CD4-positive, alpha-beta T cell (primary cell): ENCODE data around the gene SPSB1. TPM values are rescaled to one million over a fixed set of nuclear protein-coding genes. Genes with fewer than 3 reads are reported as not detected.

Source experiments
- ATAC-seq: fragments of 200-7000 bp; cut with Tn5 transposase; one replicate; pipeline ENCODE4 v1.10.0; 2022; ENCODE audit warnings: mild to moderate bottlenecking; ENCODE audit not compliant: poor library complexity
- CTCF ChIA-PET: fragments of 350-600 bp; sonication (Branson Sonifier 250); formaldehyde crosslinking; loops from one replicate; lab custom pipeline; 2021; ENCODE audit warnings: antibody characterized with exemption, inconsistent platforms; lab: Charles Lee
- POLR2A ChIA-PET: fragments of 350-600 bp; sonication (Branson Sonifier 250); formaldehyde crosslinking; loops from one replicate; lab custom pipeline; 2021; ENCODE audit warnings: antibody characterized with exemption, inconsistent platforms; lab: Charles Lee
- DNase-seq, 14 experiments: peaks; one replicate each; pipeline ENCODE4 v3.0.0-alpha.2; 2013 to 2020; ENCODE audit warnings: mixed read lengths in 2 of 14
- H3K27ac ChIP-seq, 2 donors: one replicate each; pipeline versions ENCODE4 v1.5.1 to v1.7.0; 2013; ENCODE audit warnings: low read length in 2 of 2, low read depth in 1 of 2, mild to moderate bottlenecking in 1 of 2
- H3K27me3 ChIP-seq, 2 experiments: 1 replicate in 1 of 2; 2 replicates in 1 of 2; pipeline versions ENCODE4 v1.6.1 to v1.7.0; 2013; ENCODE audit warnings: low read length in 2 of 2, control low read depth in 1 of 2, mild to moderate bottlenecking in 1 of 2, moderate library complexity in 1 of 2; ENCODE audit not compliant: insufficient read depth in 2 of 2, control insufficient read depth in 1 of 2
- H3K36me3 ChIP-seq: one replicate; pipeline ENCODE4 v1.6.1; 2013; ENCODE audit warnings: low read length, control low read depth; ENCODE audit not compliant: insufficient read depth
- H3K4me1 ChIP-seq: one replicate; pipeline ENCODE4 v1.6.1; 2013; ENCODE audit warnings: low read length, control low read depth; ENCODE audit not compliant: insufficient read depth
- H3K4me3 ChIP-seq: one replicate; pipeline ENCODE4 v1.5.1; 2013; ENCODE audit warnings: mild to moderate bottlenecking, low read length, moderate library complexity
- H3K9me3 ChIP-seq, 2 experiments: 1 replicate in 1 of 2; 2 replicates in 1 of 2; pipeline versions ENCODE4 v1.6.1 to v1.7.0; 2013; ENCODE audit warnings: low read length in 2 of 2, mild to moderate bottlenecking in 2 of 2, control low read depth in 1 of 2, moderate library complexity in 1 of 2; ENCODE audit not compliant: control insufficient read depth in 1 of 2, insufficient read depth in 1 of 2
- H3K27ac Mint-ChIP-seq: one replicate; pipeline ENCODE4 v1.8.0; 2020; ENCODE audit warnings: mixed read lengths
- H3K27me3 Mint-ChIP-seq: one replicate; pipeline ENCODE4 v1.8.0; 2021; ENCODE audit warnings: mixed read lengths
- H3K36me3 Mint-ChIP-seq: one replicate; pipeline ENCODE4 v1.8.0; 2021; ENCODE audit warnings: low read depth, mixed read lengths
- H3K4me1 Mint-ChIP-seq: one replicate; pipeline ENCODE4 v1.8.0; 2021; ENCODE audit warnings: low read depth, mixed read lengths
- H3K4me3 Mint-ChIP-seq: one replicate; pipeline ENCODE4 v1.8.0; 2020; ENCODE audit warnings: mild to moderate bottlenecking, mixed read lengths
- H3K9me3 Mint-ChIP-seq: one replicate; pipeline ENCODE4 v1.8.0; 2020; ENCODE audit warnings: mixed read lengths
- intact Hi-C, 2 experiments: fragments of 100-400 bp; cut with DNase I in 1 of 2; cut with micrococcal nuclease in 1 of 2; formaldehyde crosslinking; loops; one replicate each; pipeline versions ENCODE4 v1.15.1 to v1.9.0; 2023 to 2025; cut with DNase I, micrococcal nuclease
- total RNA-seq, 174 experiments: library from RNA in 2 of 174; stranded (reverse) in 2 of 174; gene quantifications; one replicate each; pipeline ENCODE4 v1.2.3 and lab custom pipeline; 2021 to 2026
- TF ChIP-seq, protein P1 (sequence below): fragments of 200-600 bp; IDR thresholded peaks from one replicate; pipeline ENCODE4 v1.8.0; 2022; ENCODE audit warnings: antibody characterized with exemption, mild to moderate bottlenecking

Gene SPSB1
- total RNA-seq, 2 experiments from 2014 or later: 1.9 to 2.3 TPM

DNA sequence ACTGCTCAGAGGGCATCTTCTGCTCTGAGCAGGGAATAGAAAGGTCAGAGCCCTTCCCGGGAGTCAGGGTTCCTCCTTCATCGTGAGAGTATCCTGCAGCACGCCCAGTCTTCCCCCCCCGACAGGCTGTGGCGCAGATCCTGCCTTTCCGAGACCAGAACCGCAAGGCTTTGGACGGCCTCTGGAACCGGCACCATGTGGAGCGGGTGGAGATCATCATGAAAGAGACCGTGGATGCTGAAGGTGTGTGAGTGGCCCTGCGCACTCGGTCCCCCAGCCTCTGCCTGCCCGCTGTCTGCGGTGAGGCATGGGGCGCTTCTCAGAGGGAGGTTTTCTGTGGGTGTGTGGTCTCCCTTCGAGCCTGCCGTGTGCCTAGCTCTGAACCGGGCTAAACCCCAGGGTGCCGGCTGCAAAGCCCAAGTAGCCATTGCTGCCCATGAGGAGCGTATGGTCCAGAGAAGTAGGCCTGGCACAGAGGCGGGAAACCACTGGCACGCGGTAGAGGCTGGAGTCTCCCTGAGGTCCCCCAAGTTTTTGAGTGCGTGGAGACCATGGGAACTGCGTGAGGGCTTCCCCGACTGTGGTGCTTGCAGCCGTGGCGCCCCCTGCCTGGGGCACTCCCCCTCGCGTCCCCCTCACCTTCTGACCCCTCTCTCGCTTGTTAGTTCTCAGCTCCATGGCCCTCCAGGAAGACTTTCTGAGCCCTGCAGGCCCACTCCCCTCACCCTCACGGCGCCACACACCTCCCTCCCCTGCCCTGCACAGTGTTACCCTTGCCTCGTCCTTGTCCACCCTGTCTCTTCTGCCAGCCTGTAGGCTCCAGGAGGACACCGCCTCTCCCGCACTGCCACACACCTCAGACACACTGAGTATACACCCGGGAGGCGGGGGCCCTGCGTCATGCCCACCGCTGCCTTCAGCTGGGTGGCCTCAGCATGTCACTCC lies 45.6 kb upstream of the SPSB1 start:
- no peak for ATAC-seq
- Mint-ChIP-seq H3K36me3 (peaks cover 14% of the 10 kb centered on the region), H3K27me3 (no peaks in the 10 kb centered on the region), H3K4me1 (peaks cover 21% of the 10 kb centered on the region), H3K27ac (no peak overlapping the region), H3K9me3 (no peaks in the 10 kb centered on the region), H3K4me3 (no peak overlapping the region)
- POLR2A ChIA-PET: no interaction called here
- Histone ChIP-seq H3K4me3 (no peak overlapping the region), H3K27ac (no peak overlapping the region), H3K36me3 (peaks cover 29% of the 10 kb centered on the region), H3K9me3 (no peaks in the 10 kb centered on the region), H3K4me1 (peaks cover 23% of the 10 kb centered on the region), H3K27me3 (no peaks in the 10 kb centered on the region)
- TF ChIP-seq, protein P1, sequence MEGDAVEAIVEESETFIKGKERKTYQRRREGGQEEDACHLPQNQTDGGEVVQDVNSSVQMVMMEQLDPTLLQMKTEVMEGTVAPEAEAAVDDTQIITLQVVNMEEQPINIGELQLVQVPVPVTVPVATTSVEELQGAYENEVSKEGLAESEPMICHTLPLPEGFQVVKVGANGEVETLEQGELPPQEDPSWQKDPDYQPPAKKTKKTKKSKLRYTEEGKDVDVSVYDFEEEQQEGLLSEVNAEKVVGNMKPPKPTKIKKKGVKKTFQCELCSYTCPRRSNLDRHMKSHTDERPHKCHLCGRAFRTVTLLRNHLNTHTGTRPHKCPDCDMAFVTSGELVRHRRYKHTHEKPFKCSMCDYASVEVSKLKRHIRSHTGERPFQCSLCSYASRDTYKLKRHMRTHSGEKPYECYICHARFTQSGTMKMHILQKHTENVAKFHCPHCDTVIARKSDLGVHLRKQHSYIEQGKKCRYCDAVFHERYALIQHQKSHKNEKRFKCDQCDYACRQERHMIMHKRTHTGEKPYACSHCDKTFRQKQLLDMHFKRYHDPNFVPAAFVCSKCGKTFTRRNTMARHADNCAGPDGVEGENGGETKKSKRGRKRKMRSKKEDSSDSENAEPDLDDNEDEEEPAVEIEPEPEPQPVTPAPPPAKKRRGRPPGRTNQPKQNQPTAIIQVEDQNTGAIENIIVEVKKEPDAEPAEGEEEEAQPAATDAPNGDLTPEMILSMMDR: no peak
- CTCF ChIA-PET: no interaction called here
- intact Hi-C loops: no loop called here
- DNase-seq: no peak

DNA sequence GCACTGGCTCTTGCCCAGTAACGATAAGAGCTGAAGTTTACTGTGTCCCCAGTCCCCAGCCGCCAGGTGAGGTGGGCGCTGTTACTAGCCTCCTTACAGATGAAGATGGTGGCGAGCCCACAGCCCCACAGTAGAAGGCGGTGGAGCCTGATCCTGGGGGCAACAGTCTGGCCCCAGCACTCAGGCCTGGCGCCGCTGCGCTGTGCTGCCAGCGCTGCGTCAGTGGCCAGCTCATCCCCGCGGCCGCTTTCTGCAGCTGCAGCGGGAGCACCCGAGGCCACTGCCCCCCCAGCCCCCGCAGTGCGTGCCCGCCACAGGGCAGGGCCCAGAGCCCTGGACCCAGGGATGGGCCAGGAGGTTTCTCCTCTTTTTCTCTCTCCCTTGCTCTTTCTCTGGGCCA lies 44.8 kb upstream of the SPSB1 start:
- Histone ChIP-seq H3K9me3 (no peaks in the 10 kb centered on the region), H3K27ac (no peak overlapping the region), H3K27me3 (no peaks in the 10 kb centered on the region), H3K4me1 (peaks cover 19% of the 10 kb centered on the region), H3K36me3 (peaks cover 29% of the 10 kb centered on the region), H3K4me3 (no peak overlapping the region)
- H3K27me3 Mint-ChIP-seq: no peaks in the 10 kb centered on the region
- H3K27ac Mint-ChIP-seq: no peak overlapping the region
- ChIA-PET CTCF (no interaction called here), POLR2A (no interaction called here)
- H3K4me1 Mint-ChIP-seq: peaks cover 21% of the 10 kb centered on the region
- peaks cover 14% of the 10 kb centered on the region for H3K36me3 Mint-ChIP-seq
- no peak overlapping the region for H3K4me3 Mint-ChIP-seq
- DNase-seq (no peak), ATAC-seq (no peak)
- no peaks in the 10 kb centered on the region for H3K9me3 Mint-ChIP-seq
- intact Hi-C loops: no loop called here
- TF ChIP-seq, protein P1: no peak

DNA sequence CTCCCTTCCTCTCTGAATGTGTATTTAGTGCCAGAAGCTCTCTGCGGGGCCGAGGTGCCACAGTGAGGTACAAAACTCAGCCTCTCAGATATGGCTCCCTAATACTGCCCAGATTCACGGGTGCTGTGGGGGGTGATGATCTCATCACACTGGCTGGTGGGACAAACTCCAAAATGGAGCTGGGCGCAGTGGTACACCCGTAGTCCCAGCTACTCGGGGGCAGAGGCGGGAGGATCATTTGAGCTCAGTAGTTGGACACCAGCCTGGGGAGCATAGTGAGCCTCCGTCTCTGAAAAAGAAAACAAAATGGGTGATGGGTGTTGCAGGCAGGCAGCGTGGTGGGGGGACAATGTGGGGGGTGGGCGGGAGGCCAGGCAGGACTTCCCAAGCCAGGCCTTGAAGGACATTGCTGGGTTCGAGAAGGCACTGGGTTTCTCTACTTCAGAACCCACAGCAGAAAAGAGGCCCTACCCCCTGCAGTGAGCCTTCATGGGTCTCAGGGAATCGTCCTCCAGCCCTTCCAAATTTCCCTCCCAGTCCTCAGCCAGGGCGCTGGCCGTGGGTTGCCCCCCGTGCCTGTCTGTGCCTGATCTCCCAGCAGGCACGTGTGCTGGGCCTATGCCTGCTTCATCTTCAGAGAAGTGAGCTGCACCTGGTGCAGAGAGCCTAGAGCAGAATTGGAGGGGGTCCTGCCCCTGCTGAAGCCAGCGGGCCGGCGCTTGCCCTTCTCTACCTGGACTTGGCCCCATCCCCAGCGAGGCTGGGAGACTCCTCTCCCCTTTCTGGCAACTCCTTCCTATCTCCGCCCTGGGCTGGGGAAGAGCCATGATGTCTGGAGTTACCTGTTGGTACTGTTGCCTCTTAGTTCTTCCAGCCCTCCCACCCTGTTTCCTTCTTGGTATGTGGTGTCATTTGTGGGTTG lies 44.1 kb upstream of the SPSB1 start:
- no peak for DNase-seq
- H3K27me3 Mint-ChIP-seq: no peaks in the 10 kb centered on the region
- ATAC-seq: no peak
- no peaks in the 10 kb centered on the region for H3K27me3 ChIP-seq
- H3K9me3 ChIP-seq: no peaks in the 10 kb centered on the region
- no peak overlapping the region for H3K27ac ChIP-seq
- ChIA-PET POLR2A (no interaction called here), CTCF (interaction anchor here (1.6 kb wide), 1 partner anchor 18 kb away, joined by 3 read pairs; no protein-coding TSS in a partner anchor)
- peaks cover 29% of the 10 kb centered on the region for H3K36me3 ChIP-seq
- TF ChIP-seq, protein P1: no peak
- intact Hi-C loops: no loop called here
- H3K4me3 ChIP-seq: no peak overlapping the region
- no peak overlapping the region for H3K27ac Mint-ChIP-seq
- no peak overlapping the region for H3K4me3 Mint-ChIP-seq
- H3K4me1 Mint-ChIP-seq: peaks cover 24% of the 10 kb centered on the region
- peaks cover 19% of the 10 kb centered on the region for H3K4me1 ChIP-seq
- peaks cover 14% of the 10 kb centered on the region for H3K36me3 Mint-ChIP-seq
- H3K9me3 Mint-ChIP-seq: no peaks in the 10 kb centered on the region
